ENCODE data around the gene SGMS2.

- TF ChIP-seq CTCF (IDR thresholded peaks at IDR 0.05 in 4 of 5, conservative IDR thresholded peaks at IDR 0.05 in 1 of 5) = no peak
- TF ChIP-seq POLR2A (IDR thresholded peaks at IDR 0.05) = no peak
Observed at GRCh38 chr4:107854356-107855022, 29.8 kb downstream of the SGMS2 start.

Measured in gastrocnemius medialis (tissue), 4 donors.